ENCODE results near the gene INAFM2. TPM values are rescaled to one million over a fixed set of nuclear protein-coding genes. Genes with fewer than 3 reads are reported as not detected.

Gene INAFM2
- total RNA-seq, 4 donors from 2014 or later: 9.1 to 17.5 (median 12.2) TPM

GRCh38 chr15:40312370-40313158 is 10.9 kb upstream of the INAFM2 start:
- ATAC-seq (ENCODE audit: low FRiP score) (no peak), DNase-seq (ENCODE audit: low spot score) (no peak)
- no peak for TF ChIP-seq CTCF (IDR thresholded peaks at IDR 0.05)

- ATAC-seq (ENCODE audit: low FRiP score): no peak
- DNase-seq (ENCODE audit: low spot score): no peak
- TF ChIP-seq CTCF (IDR thresholded peaks at IDR 0.05): no peak
Observed at GRCh38 chr15:40313531-40314398, 9.7 kb upstream of the INAFM2 start.

GRCh38 chr15:40314723-40315276 is 8.7 kb upstream of the INAFM2 start:
- DNase-seq (ENCODE audit: low spot score) (no peak), ATAC-seq (ENCODE audit: low FRiP score) (no peak)
- no peak for TF ChIP-seq CTCF (IDR thresholded peaks at IDR 0.05)

- no peak for ATAC-seq (ENCODE audit: low FRiP score)
- DNase-seq (ENCODE audit: low spot score): no peak
- TF ChIP-seq CTCF (IDR thresholded peaks at IDR 0.05): no peak
Observed at GRCh38 chr15:40316931-40317330, 6.6 kb upstream of the INAFM2 start.

GRCh38 chr15:40317580-40317979 is 5.9 kb upstream of the INAFM2 start:
- no peak for TF ChIP-seq CTCF (IDR thresholded peaks at IDR 0.05)
- ATAC-seq (ENCODE audit: low FRiP score): no peak
- DNase-seq (ENCODE audit: low spot score): no peak

- TF ChIP-seq CTCF (IDR thresholded peaks at IDR 0.05): no peak
- no peak for DNase-seq (ENCODE audit: low spot score)
- no peak for ATAC-seq (ENCODE audit: low FRiP score)
Observed at GRCh38 chr15:40320409-40320808, 3.1 kb upstream of the INAFM2 start.
